HCT116 (cell line): ENCODE measurements around the gene ANTKMT. TPM values are rescaled to one million over a fixed set of nuclear protein-coding genes. Genes with fewer than 3 reads are reported as not detected.

Experiments
- ATAC-seq: fragments of 200-7000 bp; cut with Tn5 transposase; 2 replicates; pipeline ENCODE4 v1.9.1; 2020; ENCODE audit warnings: mild to moderate bottlenecking, moderate library complexity
- BruUV-seq: library from RNA; stranded (reverse); fragments of 400-500 nt; replicated peaks from 2 replicates; lab custom pipeline; 2021; lab: Mats Ljungman, UMichigan
- CTCF ChIA-PET: fragments of 300-600 bp; sonication (Branson Sonifier 250); formaldehyde crosslinking; loops from one replicate; lab custom pipeline; 2021; ENCODE audit warnings: antibody characterized with exemption; lab: Charles Lee
- POLR2A ChIA-PET: fragments of 300-600, 350-600 bp; sonication (Branson Sonifier 250); formaldehyde crosslinking; loops from one replicate; lab custom pipeline; 2021; ENCODE audit warnings: antibody characterized with exemption; lab: Charles Lee
- RAD21 ChIA-PET, 2 experiments: fragments of 300-600 bp; sonication (Branson Sonifier 250); formaldehyde crosslinking; loops; one replicate each; lab custom pipeline; 2023; ENCODE audit warnings: low total read pairs in 2 of 2; ENCODE audit not compliant: uncharacterized antibody in 2 of 2, unreplicated experiment in 2 of 2, low non-redundant PET in 1 of 2; lab: Charles Lee
- DNase-seq: peaks from one replicate; pipeline ENCODE4 v3.0.0-alpha.2; 2010; ENCODE audit warnings: low read depth, low spot score
- H2AFZ ChIP-seq: fragments of 200-600 bp; shearing (Covaris generic), sonication (generic); 2 replicates; pipeline ENCODE4 v1.6.1; 2017; ENCODE audit warnings: low read depth, mixed run types, mixed read lengths, antibody characterized with exemption, low read length; ENCODE audit not compliant: poor library complexity, severe bottlenecking
- H3K27ac ChIP-seq: 2 replicates; pipeline ENCODE4 v1.5.1; 2012; ENCODE audit warnings: low read depth, low read length
- H3K27me3 ChIP-seq: fragments of 200-600 bp; sonication (generic); 2 replicates; pipeline ENCODE4 v1.6.1; 2016; ENCODE audit warnings: mixed run types, low read length, mixed read lengths; ENCODE audit not compliant: insufficient read depth
- H3K36me3 ChIP-seq, 2 experiments: fragments of 200-500 bp in 1 of 2; fragments of 200-600 bp in 1 of 2; sonication (Bioruptor generic) in 1 of 2; sonication (generic) in 1 of 2; 2 replicates each; pipeline versions ENCODE4 v1.5.1 to v1.6.1; 2014 to 2016; ENCODE audit warnings: low read length in 2 of 2, inconsistent platforms in 1 of 2, mixed read lengths in 1 of 2, mixed run types in 1 of 2; ENCODE audit not compliant: insufficient read depth in 2 of 2, control insufficient read depth in 1 of 2
- H3K4me1 ChIP-seq, 2 experiments: fragments of 200-600 bp in 1 of 2; sonication (generic) in 1 of 2; 2 replicates each; pipeline versions ENCODE4 v1.5.1 to v1.6.1; 2012 to 2017; ENCODE audit warnings: low read length in 2 of 2, inconsistent platforms in 1 of 2, mild to moderate bottlenecking in 1 of 2, mixed read lengths in 1 of 2, mixed run types in 1 of 2, moderate library complexity in 1 of 2; ENCODE audit not compliant: insufficient read depth in 2 of 2, control insufficient read depth in 1 of 2
- H3K4me2 ChIP-seq: fragments of 200-600 bp; sonication (generic); 2 replicates; pipeline ENCODE4 v1.6.1; 2017; ENCODE audit warnings: mixed run types, low read length, mixed read lengths
- H3K4me3 ChIP-seq, 2 experiments: fragments of 200-600 bp in 1 of 2; sonication (generic) in 1 of 2; replicated peaks in 1 of 2; 2 replicates each; pipeline ENCODE4 v1.5.1; 2011 to 2016; ENCODE audit warnings: low read length in 2 of 2, control low read depth in 1 of 2, low read depth in 1 of 2, mild to moderate bottlenecking in 1 of 2, mixed read lengths in 1 of 2, mixed run types in 1 of 2
- H3K79me2 ChIP-seq: fragments of 200-600 bp; sonication (generic); 2 replicates; pipeline ENCODE4 v1.6.1; 2017; ENCODE audit warnings: mild to moderate bottlenecking, mixed run types, low read length, moderate library complexity, mixed read lengths; ENCODE audit not compliant: insufficient read depth
- H3K9ac ChIP-seq: fragments of 200-600 bp; sonication (generic); 2 replicates; pipeline ENCODE4 v1.6.1; 2016; ENCODE audit warnings: low read length, mixed read lengths
- H3K9me2 ChIP-seq: fragments of 200-600 bp; sonication (generic), shearing (Covaris generic); 2 replicates; pipeline ENCODE4 v1.6.1; 2017; ENCODE audit warnings: mixed run types, mild to moderate bottlenecking, moderate library complexity; ENCODE audit not compliant: insufficient read depth
- H3K9me3 ChIP-seq, 2 experiments: fragments of 200-500 bp in 1 of 2; fragments of 200-600 bp in 1 of 2; sonication (Bioruptor generic) in 1 of 2; sonication (generic) in 1 of 2; 2 replicates each; pipeline ENCODE4 v1.6.1; 2014 to 2017; ENCODE audit warnings: low read length in 2 of 2, mixed read lengths in 2 of 2, inconsistent platforms in 1 of 2, low read depth in 1 of 2, mild to moderate bottlenecking in 1 of 2, mixed run types in 1 of 2, moderate library complexity in 1 of 2; ENCODE audit not compliant: control insufficient read depth in 1 of 2, insufficient read depth in 1 of 2
- H4K20me1 ChIP-seq: fragments of 200-600 bp; sonication (generic), shearing (Covaris generic); 2 replicates; pipeline ENCODE4 v1.6.1; 2017; ENCODE audit warnings: mixed run types, mild to moderate bottlenecking, moderate library complexity; ENCODE audit not compliant: insufficient read depth
- CBX3 ChIP-seq: IDR thresholded peaks from 2 replicates; pipeline ENCODE4 v1.6.1; 2012; ENCODE audit warnings: low read depth
- CEBPB ChIP-seq: IDR thresholded peaks from 2 replicates; pipeline ENCODE4 v1.6.1; 2012; ENCODE audit warnings: low read depth
- ELF1 ChIP-seq: IDR thresholded peaks from 2 replicates; pipeline ENCODE4 v1.6.1; 2012; ENCODE audit warnings: low read depth, borderline replicate concordance
- EZH2 ChIP-seq: fragments of 200-600 bp; sonication (generic); IDR thresholded peaks from 2 replicates; pipeline ENCODE4 v1.6.1; 2017; ENCODE audit warnings: antibody characterized with exemption, mixed run types
- FOSL1 ChIP-seq: IDR thresholded peaks from 2 replicates; pipeline ENCODE4 v1.6.1; 2012; ENCODE audit warnings: low read depth
- POLR2A ChIP-seq: IDR thresholded peaks from 2 replicates; pipeline ENCODE4 v1.7.0; 2011; ENCODE audit warnings: borderline replicate concordance; ENCODE audit not compliant: insufficient read depth, insufficient read length; ENCODE audit errors: extremely low read depth
- POLR2AphosphoS5 ChIP-seq: IDR thresholded peaks from 2 replicates; pipeline ENCODE4 v1.6.1; 2011; ENCODE audit warnings: mild to moderate bottlenecking, low read depth, low read length, moderate library complexity
- RAD21 ChIP-seq: IDR thresholded peaks from 2 replicates; pipeline ENCODE4 v1.6.1; 2012; ENCODE audit warnings: low read depth, mild to moderate bottlenecking
- SIN3A ChIP-seq: IDR thresholded peaks from 2 replicates; pipeline ENCODE4 v1.6.1; 2012; ENCODE audit warnings: low read depth
- SP1 ChIP-seq: IDR thresholded peaks from 2 replicates; pipeline ENCODE4 v1.6.1; 2012; ENCODE audit warnings: low read depth
- SRF ChIP-seq: IDR thresholded peaks from 2 replicates; pipeline ENCODE4 v1.6.1; 2012; ENCODE audit warnings: low read depth
- TCF7L2 ChIP-seq: IDR thresholded peaks from 2 replicates; pipeline ENCODE4 v1.7.0; 2011; ENCODE audit warnings: borderline replicate concordance, inconsistent platforms; ENCODE audit not compliant: insufficient read depth, insufficient read length; ENCODE audit errors: extremely low read depth
- YY1 ChIP-seq: IDR thresholded peaks from 2 replicates; pipeline ENCODE4 v1.6.1; 2011; ENCODE audit warnings: low read length, low read depth, moderate library complexity, mild to moderate bottlenecking; ENCODE audit not compliant: insufficient replicate concordance; ENCODE audit errors: extremely low read depth
- ZFX ChIP-seq: fragments of 450-650 bp; IDR thresholded peaks from 2 replicates; pipeline ENCODE4 v1.6.1; 2017
- ZNF274 ChIP-seq: fragments of 200-500 bp; sonication (Bioruptor generic); IDR thresholded peaks from 2 replicates; pipeline ENCODE4 v1.6.1; 2014; ENCODE audit warnings: mild to moderate bottlenecking, low read depth, low read length, inconsistent platforms
- intact Hi-C: fragments of 100-400 bp; cut with micrococcal nuclease; formaldehyde crosslinking; loops from 2 replicates; pipeline ENCODE4 v1.10.0; 2022
- total RNA-seq: library from RNA; stranded (reverse); gene quantifications from one replicate; pipeline ENCODE4 v1.2.1, GENCODE V29; 2021; ENCODE audit not compliant: unreplicated experiment
- TF ChIP-seq, protein P1 (sequence below): IDR thresholded peaks from 2 replicates; pipeline ENCODE4 v1.6.1; 2011; ENCODE audit warnings: mild to moderate bottlenecking, low read length, moderate library complexity; ENCODE audit not compliant: insufficient replicate concordance; ENCODE audit errors: extremely low read depth
- TF ChIP-seq, protein P2 (sequence below): IDR thresholded peaks from 2 replicates; pipeline ENCODE4 v1.6.1; 2012; ENCODE audit warnings: low read depth
- TF ChIP-seq, protein P3 (sequence below), 3 experiments: fragments of 200-600 bp in 1 of 3; sonication (generic) in 1 of 3; IDR thresholded peaks in 2 of 3; conservative IDR thresholded peaks in 1 of 3; 2 replicates each; pipeline ENCODE4 v1.5.1; 2012 to 2017; ENCODE audit warnings: low read depth in 2 of 3, low read length in 2 of 3, antibody characterized with exemption in 1 of 3, borderline replicate concordance in 1 of 3, control low read depth in 1 of 3, mild to moderate bottlenecking in 1 of 3, mixed read lengths in 1 of 3, mixed run types in 1 of 3, moderate library complexity in 1 of 3; ENCODE audit not compliant: insufficient read depth in 1 of 3
- TF ChIP-seq, protein P4 (sequence below): IDR thresholded peaks from 2 replicates; pipeline ENCODE4 v1.6.1; 2012

ANTKMT gene
- total RNA-seq, 1 experiment from 2014 or later = 65.4 TPM

DNA sequence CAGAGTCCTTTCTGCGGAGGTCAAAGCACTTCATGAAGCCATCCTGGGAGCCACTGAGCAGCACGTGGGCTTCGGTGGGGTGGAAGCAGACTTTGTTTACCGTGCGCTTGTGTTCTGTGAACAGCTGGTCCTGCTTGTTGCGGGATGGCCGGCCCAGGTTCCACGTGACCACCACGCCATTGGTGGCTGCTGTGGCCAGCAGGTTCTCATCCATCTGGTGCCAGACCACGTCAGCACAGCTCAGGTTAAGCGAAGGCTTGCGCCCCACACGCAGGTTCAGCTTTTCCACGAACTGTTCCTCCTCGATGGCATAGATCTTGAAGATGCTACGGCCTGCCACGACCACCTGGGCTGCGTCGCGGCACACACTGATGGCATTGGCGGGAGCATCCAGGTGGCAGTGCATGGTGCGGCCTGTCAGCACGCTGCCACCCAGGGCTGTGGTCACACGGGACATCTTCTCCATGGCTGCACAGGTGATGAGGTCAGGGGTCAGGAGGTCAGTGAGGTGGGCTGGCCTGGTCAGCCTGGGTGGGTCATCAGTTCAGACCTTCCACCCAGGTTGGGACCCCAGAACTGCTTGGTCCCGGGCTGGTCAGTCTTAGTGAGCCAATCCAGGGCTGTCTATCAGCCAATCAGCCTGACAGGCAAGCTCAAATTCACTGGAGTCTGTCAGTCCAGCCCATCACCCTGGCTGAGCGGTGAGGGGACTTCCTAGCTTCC is 31.6 kb upstream of the ANTKMT start:
- no peak for TF ChIP-seq CBX3
- no peak for TF ChIP-seq EZH2
- TF ChIP-seq SP1 = no peak
- TF ChIP-seq, protein P1, sequence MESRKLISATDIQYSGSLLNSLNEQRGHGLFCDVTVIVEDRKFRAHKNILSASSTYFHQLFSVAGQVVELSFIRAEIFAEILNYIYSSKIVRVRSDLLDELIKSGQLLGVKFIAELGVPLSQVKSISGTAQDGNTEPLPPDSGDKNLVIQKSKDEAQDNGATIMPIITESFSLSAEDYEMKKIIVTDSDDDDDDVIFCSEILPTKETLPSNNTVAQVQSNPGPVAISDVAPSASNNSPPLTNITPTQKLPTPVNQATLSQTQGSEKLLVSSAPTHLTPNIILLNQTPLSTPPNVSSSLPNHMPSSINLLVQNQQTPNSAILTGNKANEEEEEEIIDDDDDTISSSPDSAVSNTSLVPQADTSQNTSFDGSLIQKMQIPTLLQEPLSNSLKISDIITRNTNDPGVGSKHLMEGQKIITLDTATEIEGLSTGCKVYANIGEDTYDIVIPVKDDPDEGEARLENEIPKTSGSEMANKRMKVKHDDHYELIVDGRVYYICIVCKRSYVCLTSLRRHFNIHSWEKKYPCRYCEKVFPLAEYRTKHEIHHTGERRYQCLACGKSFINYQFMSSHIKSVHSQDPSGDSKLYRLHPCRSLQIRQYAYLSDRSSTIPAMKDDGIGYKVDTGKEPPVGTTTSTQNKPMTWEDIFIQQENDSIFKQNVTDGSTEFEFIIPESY = no peak
- TF ChIP-seq POLR2AphosphoS5 = no peak
- TF ChIP-seq ELF1 = no peak
- TF ChIP-seq, protein P2, sequence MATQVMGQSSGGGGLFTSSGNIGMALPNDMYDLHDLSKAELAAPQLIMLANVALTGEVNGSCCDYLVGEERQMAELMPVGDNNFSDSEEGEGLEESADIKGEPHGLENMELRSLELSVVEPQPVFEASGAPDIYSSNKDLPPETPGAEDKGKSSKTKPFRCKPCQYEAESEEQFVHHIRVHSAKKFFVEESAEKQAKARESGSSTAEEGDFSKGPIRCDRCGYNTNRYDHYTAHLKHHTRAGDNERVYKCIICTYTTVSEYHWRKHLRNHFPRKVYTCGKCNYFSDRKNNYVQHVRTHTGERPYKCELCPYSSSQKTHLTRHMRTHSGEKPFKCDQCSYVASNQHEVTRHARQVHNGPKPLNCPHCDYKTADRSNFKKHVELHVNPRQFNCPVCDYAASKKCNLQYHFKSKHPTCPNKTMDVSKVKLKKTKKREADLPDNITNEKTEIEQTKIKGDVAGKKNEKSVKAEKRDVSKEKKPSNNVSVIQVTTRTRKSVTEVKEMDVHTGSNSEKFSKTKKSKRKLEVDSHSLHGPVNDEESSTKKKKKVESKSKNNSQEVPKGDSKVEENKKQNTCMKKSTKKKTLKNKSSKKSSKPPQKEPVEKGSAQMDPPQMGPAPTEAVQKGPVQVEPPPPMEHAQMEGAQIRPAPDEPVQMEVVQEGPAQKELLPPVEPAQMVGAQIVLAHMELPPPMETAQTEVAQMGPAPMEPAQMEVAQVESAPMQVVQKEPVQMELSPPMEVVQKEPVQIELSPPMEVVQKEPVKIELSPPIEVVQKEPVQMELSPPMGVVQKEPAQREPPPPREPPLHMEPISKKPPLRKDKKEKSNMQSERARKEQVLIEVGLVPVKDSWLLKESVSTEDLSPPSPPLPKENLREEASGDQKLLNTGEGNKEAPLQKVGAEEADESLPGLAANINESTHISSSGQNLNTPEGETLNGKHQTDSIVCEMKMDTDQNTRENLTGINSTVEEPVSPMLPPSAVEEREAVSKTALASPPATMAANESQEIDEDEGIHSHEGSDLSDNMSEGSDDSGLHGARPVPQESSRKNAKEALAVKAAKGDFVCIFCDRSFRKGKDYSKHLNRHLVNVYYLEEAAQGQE = no peak
- TF ChIP-seq RAD21 = no peak
- TF ChIP-seq YY1 = no peak
- no peak for TF ChIP-seq SIN3A
- no peak for TF ChIP-seq ZFX
- TF ChIP-seq, protein P3, sequence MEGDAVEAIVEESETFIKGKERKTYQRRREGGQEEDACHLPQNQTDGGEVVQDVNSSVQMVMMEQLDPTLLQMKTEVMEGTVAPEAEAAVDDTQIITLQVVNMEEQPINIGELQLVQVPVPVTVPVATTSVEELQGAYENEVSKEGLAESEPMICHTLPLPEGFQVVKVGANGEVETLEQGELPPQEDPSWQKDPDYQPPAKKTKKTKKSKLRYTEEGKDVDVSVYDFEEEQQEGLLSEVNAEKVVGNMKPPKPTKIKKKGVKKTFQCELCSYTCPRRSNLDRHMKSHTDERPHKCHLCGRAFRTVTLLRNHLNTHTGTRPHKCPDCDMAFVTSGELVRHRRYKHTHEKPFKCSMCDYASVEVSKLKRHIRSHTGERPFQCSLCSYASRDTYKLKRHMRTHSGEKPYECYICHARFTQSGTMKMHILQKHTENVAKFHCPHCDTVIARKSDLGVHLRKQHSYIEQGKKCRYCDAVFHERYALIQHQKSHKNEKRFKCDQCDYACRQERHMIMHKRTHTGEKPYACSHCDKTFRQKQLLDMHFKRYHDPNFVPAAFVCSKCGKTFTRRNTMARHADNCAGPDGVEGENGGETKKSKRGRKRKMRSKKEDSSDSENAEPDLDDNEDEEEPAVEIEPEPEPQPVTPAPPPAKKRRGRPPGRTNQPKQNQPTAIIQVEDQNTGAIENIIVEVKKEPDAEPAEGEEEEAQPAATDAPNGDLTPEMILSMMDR (IDR thresholded peaks at IDR 0.05 in 2 of 3, conservative IDR thresholded peaks at IDR 0.05 in 1 of 3; ENCODE audit: borderline replicate concordance in 1 of 3, insufficient read depth in 1 of 3, low read depth in 2 of 3, low read length in 2 of 3) = no peak
- no peak for TF ChIP-seq FOSL1
- no peak for TF ChIP-seq ZNF274
- TF ChIP-seq SRF = no peak
- no peak for TF ChIP-seq CEBPB
- TF ChIP-seq, protein P4, sequence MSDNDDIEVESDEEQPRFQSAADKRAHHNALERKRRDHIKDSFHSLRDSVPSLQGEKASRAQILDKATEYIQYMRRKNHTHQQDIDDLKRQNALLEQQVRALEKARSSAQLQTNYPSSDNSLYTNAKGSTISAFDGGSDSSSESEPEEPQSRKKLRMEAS = no peak
- no peak for TF ChIP-seq TCF7L2
- TF ChIP-seq POLR2A = no peak
- Histone ChIP-seq H3K9ac (peak overlapping the region; percentile 85), H3K4me2 (peak overlapping the region; percentile 95), H3K4me1 (peaks cover 10 to 41% of the 10 kb centered on the region in 2 experiments; a peak in 3 of 4 replicates), H2AFZ (no peak overlapping the region), H3K4me3 (peak overlapping the region; percentile 87 to 92), H3K9me2 (no peaks in the 10 kb centered on the region), H3K27me3 (no peaks in the 10 kb centered on the region), H3K36me3 (peaks cover 0 to 7% of the 10 kb centered on the region in 2 experiments; a peak in 1 of 4 replicates), H3K9me3 (no peaks in the 10 kb centered on the region), H3K79me2 (peaks cover 19% of the 10 kb centered on the region; the same call in 1 of the 2 replicates), H4K20me1 (no peaks in the 10 kb centered on the region), H3K27ac (peak overlapping the region; percentile 72)
- BruUV-seq = no TSS peak
- POLR2A ChIA-PET = no interaction called here
- DNase-seq (no peak), ATAC-seq (peak; percentile 9)
- intact Hi-C loops = no loop called here
- RAD21 ChIA-PET = no interaction called here
- CTCF ChIA-PET = interaction anchor here (0.9 to 1.3 kb wide), 2 partner anchors 9 to 23 kb away, joined by 3 read pairs; partner anchors contain the start of gene STUB1
